Endothelial cell of umbilical vein (primary cell): ENCODE measurements around the gene RGS17. TPM values are rescaled to one million over a fixed set of nuclear protein-coding genes. Genes with fewer than 3 reads are reported as not detected.

Source experiments
- BruUV-seq: library from RNA; stranded (reverse); fragments of 400-500 nt; replicated peaks from 2 replicates; lab custom pipeline; 2021; lab: Mats Ljungman, UMichigan
- CTCF ChIA-PET: fragments of 300-600, 350-600 bp; sonication (Branson Sonifier 250); formaldehyde crosslinking; loops from one replicate; lab custom pipeline; 2021; ENCODE audit warnings: antibody characterized with exemption, inconsistent platforms; lab: Charles Lee
- POLR2A ChIA-PET: fragments of 300-600, 350-600 bp; sonication (Branson Sonifier 250); formaldehyde crosslinking; loops from one replicate; lab custom pipeline; 2021; ENCODE audit warnings: antibody characterized with exemption, inconsistent platforms; lab: Charles Lee
- DNase-seq: peaks from one replicate; pipeline ENCODE4 v3.0.0-alpha.2; 2011; ENCODE audit warnings: low read depth, low spot score
- FAIRE-seq: peaks from 2 replicates; lab custom pipeline; 2011; peaks lifted over from hg19 to GRCh38; lab: Jason Lieb, UNC
- H2AFZ ChIP-seq: 2 replicates; pipeline ENCODE4 v1.6.0; 2012; ENCODE audit warnings: low read depth, low read length, control low read depth, inconsistent platforms
- H3K27ac ChIP-seq: 2 replicates; pipeline ENCODE4 v1.5.1; 2011; ENCODE audit warnings: low read depth, mild to moderate bottlenecking, control low read depth, low read length, moderate library complexity; ENCODE audit not compliant: insufficient read depth
- H3K27me3 ChIP-seq, 2 experiments: 2 replicates each; pipeline versions ENCODE4 v1.6.0 to v1.6.1; 2011; ENCODE audit warnings: low read length in 2 of 2, mixed read lengths in 1 of 2; ENCODE audit not compliant: control insufficient read depth in 2 of 2, insufficient read depth in 2 of 2
- H3K36me3 ChIP-seq, 2 experiments: 2 replicates in 1 of 2; 3 replicates in 1 of 2; pipeline ENCODE4 v1.5.1; 2011; ENCODE audit warnings: low read length in 2 of 2, mild to moderate bottlenecking in 1 of 2, moderate library complexity in 1 of 2; ENCODE audit not compliant: control insufficient read depth in 2 of 2, insufficient read depth in 2 of 2; ENCODE audit errors: extremely low read depth in 1 of 2
- H3K4me1 ChIP-seq: 3 replicates; pipeline ENCODE4 v1.5.1; 2011; ENCODE audit warnings: mild to moderate bottlenecking, low read length; ENCODE audit not compliant: control insufficient read depth, insufficient read depth; ENCODE audit errors: extremely low read depth
- H3K4me2 ChIP-seq: 2 replicates; pipeline ENCODE4 v1.6.1; 2011; ENCODE audit warnings: low read length, control low read depth, mixed read lengths; ENCODE audit not compliant: insufficient read depth
- H3K4me3 ChIP-seq, 3 experiments: fragments of 200-600 bp in 1 of 3; sonication (generic), shearing (Covaris generic) in 1 of 3; replicated peaks in 1 of 3; 2 replicates each; pipeline ENCODE4 v1.5.1; 2011 to 2016; ENCODE audit warnings: control low read depth in 3 of 3, low read length in 3 of 3, mild to moderate bottlenecking in 2 of 3, inconsistent platforms in 1 of 3, low read depth in 1 of 3, moderate library complexity in 1 of 3; ENCODE audit not compliant: insufficient read depth in 1 of 3
- H3K79me2 ChIP-seq: 2 replicates; pipeline ENCODE4 v1.6.0; 2012; ENCODE audit warnings: low read length, inconsistent platforms; ENCODE audit not compliant: control insufficient read depth, insufficient read depth
- H3K9ac ChIP-seq: replicated peaks from 2 replicates; pipeline ENCODE3; 2011; ENCODE audit warnings: low read length, control low read depth; ENCODE audit not compliant: insufficient read depth; ENCODE audit errors: extremely low read depth
- H3K9me1 ChIP-seq: replicated peaks from 3 replicates; pipeline ENCODE4 v1.6.0; 2011; ENCODE audit warnings: mild to moderate bottlenecking, low read length; ENCODE audit not compliant: control insufficient read depth, insufficient read depth; ENCODE audit errors: extremely low read depth
- H3K9me3 ChIP-seq: replicated peaks from 2 replicates; pipeline ENCODE4 v1.5.1; 2012; ENCODE audit warnings: low read length, inconsistent platforms; ENCODE audit not compliant: control insufficient read depth, insufficient read depth
- H4K20me1 ChIP-seq: replicated peaks from 2 replicates; pipeline ENCODE3; 2011; ENCODE audit warnings: mild to moderate bottlenecking, low read length; ENCODE audit not compliant: control insufficient read depth, insufficient read depth; ENCODE audit errors: extremely low read depth
- CTCF ChIP-seq, 2 donors: IDR thresholded peaks; 1 replicate in 1 of 2; 2 replicates in 1 of 2; pipeline ENCODE4 v1.5.1; 2011; ENCODE audit warnings: low read length in 2 of 2, mild to moderate bottlenecking in 2 of 2, moderate library complexity in 2 of 2, control low read depth in 1 of 2, inconsistent platforms in 1 of 2, low read depth in 1 of 2; ENCODE audit not compliant: insufficient read depth in 1 of 2; ENCODE audit errors: extremely low read depth in 1 of 2
- EZH2 ChIP-seq: IDR thresholded peaks from 2 replicates; pipeline ENCODE4 v1.6.1; 2012; ENCODE audit warnings: borderline replicate concordance, low read depth, mild to moderate bottlenecking, moderate library complexity, low read length, inconsistent platforms; ENCODE audit not compliant: severe bottlenecking
- FOS ChIP-seq: IDR thresholded peaks from 2 replicates; pipeline ENCODE4 v1.6.1; 2011; ENCODE audit warnings: mild to moderate bottlenecking, low read length, moderate library complexity, borderline replicate concordance; ENCODE audit not compliant: insufficient read depth
- GATA2 ChIP-seq: IDR thresholded peaks from 2 replicates; pipeline ENCODE4 v1.7.0; 2011; ENCODE audit warnings: low read depth, mild to moderate bottlenecking, moderate library complexity, mixed read lengths, low read length; ENCODE audit not compliant: insufficient read length, insufficient read depth
- JUN ChIP-seq: IDR thresholded peaks from 2 replicates; pipeline ENCODE4 v1.6.1; 2011; ENCODE audit warnings: borderline replicate concordance, low read depth; ENCODE audit not compliant: insufficient read length, insufficient read depth
- MAX ChIP-seq: IDR thresholded peaks from 2 replicates; pipeline ENCODE4 v1.6.1; 2011; ENCODE audit not compliant: insufficient read depth, insufficient read length
- MYC ChIP-seq: IDR thresholded peaks from one replicate; pipeline ENCODE4 v1.6.1; 2011; ENCODE audit warnings: mild to moderate bottlenecking, low read depth, low read length
- POLR2A ChIP-seq: IDR thresholded peaks from 2 replicates; pipeline ENCODE4 v1.6.1; 2012; ENCODE audit warnings: low read depth, mild to moderate bottlenecking, control low read depth, low read length
- POLR2AphosphoS5 ChIP-seq: IDR thresholded peaks from 2 replicates; pipeline ENCODE4 v1.6.1; 2012; ENCODE audit warnings: low read depth, mild to moderate bottlenecking, control low read depth, low read length, moderate library complexity; ENCODE audit not compliant: insufficient read depth
- dilution Hi-C: fragments of 300-500 bp; cut with MboI; formaldehyde crosslinking; loops from one replicate; pipeline ENCODE4 v1.15.0; 2019; ENCODE audit warnings: low sequenced_read_pairs; ENCODE audit not compliant: extremely low pct_ligation_motif_present
- intact Hi-C: fragments of 100-400 bp; cut with micrococcal nuclease; formaldehyde crosslinking; loops from one replicate; pipeline ENCODE4 v1.10.0; 2022
- polyA plus RNA-seq, 4 experiments: library from polyadenylated mRNA; depleted of rRNA in 3 of 4; stranded (reverse) in 3 of 4; unstranded in 1 of 4; fragments of >200 nt; gene quantifications; 2 replicates each; pipeline versions ENCODE4 v1.2.1 to v1.2.3, GENCODE V29; 2011 to 2012; ENCODE audit warnings: missing spikeins in 1 of 4
- total RNA-seq: library from RNA; stranded (reverse); gene quantifications from 2 replicates; pipeline ENCODE4 v1.2.3, GENCODE V29; 2021

Gene RGS17
- total and polyA plus RNA-seq, 2 donors (not counting 3 experiments of a cell fraction or from before 2014, with no cell fraction given) = 0.40 to 1.1 TPM

GRCh38 chr6:153038378-153039057, 92.6 kb downstream of the RGS17 start:
- ChIA-PET CTCF (interaction anchor here (1.2 kb wide), 1 partner anchor 70 kb away, joined by 4 read pairs; no protein-coding TSS in a partner anchor), POLR2A (no interaction called here)
- FAIRE-seq (no peak), DNase-seq (no peak)
- no TSS peak for BruUV-seq
- intact Hi-C loops = no loop called here
- Histone ChIP-seq H3K4me2 (no peak overlapping the region), H3K79me2 (no peaks in the 10 kb centered on the region), H3K36me3 (no peaks in the 10 kb centered on the region), H3K27me3 (no peaks in the 10 kb centered on the region), H2AFZ (no peak overlapping the region), H4K20me1 (no peaks in the 10 kb centered on the region), H3K9me1 (no peaks in the 10 kb centered on the region), H3K4me3 (no peak overlapping the region), H3K9ac (no peak overlapping the region), H3K9me3 (no peaks in the 10 kb centered on the region), H3K27ac (no peak overlapping the region), H3K4me1 (no peaks in the 10 kb centered on the region)
- TF ChIP-seq JUN (no peak), MYC (no peak), POLR2A (no peak), MAX (no peak), FOS (no peak), CTCF (IDR thresholded peaks at IDR 0.05; ENCODE audit: extremely low read depth in 1 of 2, insufficient read depth in 1 of 2, low read depth in 1 of 2, low read length in 2 of 2) (no peak), GATA2 (no peak), POLR2AphosphoS5 (no peak), EZH2 (no peak)
- dilution Hi-C loops = no loop called here
